T-helper 17 cell (primary cell): ENCODE results near the gene OR10G7. TPM values are rescaled to one million over a fixed set of nuclear protein-coding genes. Genes with fewer than 3 reads are reported as not detected.

Experiments used
- ATAC-seq: fragments of 150-1000 bp; cut with Tn5 transposase; 2 replicates; pipeline ENCODE4 v1.10.0; 2021; ENCODE audit warnings: mild to moderate bottlenecking, moderate library complexity
- DNase-seq, 3 donors: peaks; one replicate each; pipeline versions ENCODE4 v3.0.0 to v3.0.0-alpha.2; 2020 to 2021
- H3K9me3 ChIP-seq: one replicate; pipeline ENCODE4 v1.7.0; 2013; ENCODE audit warnings: low read length, mild to moderate bottlenecking; ENCODE audit not compliant: control insufficient read depth, poor library complexity, severe bottlenecking
- H3K27ac Mint-ChIP-seq: one replicate; pipeline ENCODE4 v1.8.0; 2022; ENCODE audit warnings: mild to moderate bottlenecking, moderate library complexity, mixed read lengths
- H3K27me3 Mint-ChIP-seq: one replicate; pipeline ENCODE4 v1.8.0; 2022; ENCODE audit warnings: mixed read lengths
- H3K36me3 Mint-ChIP-seq: one replicate; pipeline ENCODE4 v1.8.0; 2022; ENCODE audit warnings: low read depth, mixed read lengths
- H3K4me1 Mint-ChIP-seq: one replicate; pipeline ENCODE4 v1.8.0; 2022; ENCODE audit warnings: mild to moderate bottlenecking, mixed read lengths
- H3K4me3 Mint-ChIP-seq: one replicate; pipeline ENCODE4 v1.8.0; 2022; ENCODE audit warnings: mild to moderate bottlenecking, moderate library complexity, mixed read lengths
- total RNA-seq, 4 donors: library from RNA in 2 of 4; stranded (reverse) in 2 of 4; gene quantifications; one replicate each; pipeline ENCODE4 v1.2.3 and lab custom pipeline; 2022 to 2026

The OR10G7 gene
- total RNA-seq, 2 donors from 2014 or later, result not detected

- H3K36me3 Mint-ChIP-seq, result no peaks in the 10 kb centered on the region
- no peaks in the 10 kb centered on the region for H3K4me1 Mint-ChIP-seq
- no peak within 1 kb of the TSS for H3K27ac Mint-ChIP-seq
- no peak for DNase-seq
- no peaks in the 10 kb centered on the region for H3K9me3 ChIP-seq
- no peak within 1 kb of the TSS for H3K4me3 Mint-ChIP-seq
- H3K27me3 Mint-ChIP-seq, result peaks cover 5% of the 10 kb centered on the region
- no peak for ATAC-seq
These were observed 46.0 kb downstream of the OR10G7 start, which contains the start of gene OR10G6 for GRCh38 chr11:123995119-123995518. TSS of gene OR10G6 (minus strand) at chr11:123995161. CDS start at chr11:123995161, 0 bp downstream.

Other genes with a start within 250 kb of the OR10G7 start
- gene OR6M1, start 235.0 kb downstream of the OR10G7 start, total RNA-seq, result not detected
- gene TMEM225, start 155.7 kb downstream of the OR10G7 start, total RNA-seq, result not detected
- gene OR8D4, start 139.2 kb downstream of the OR10G7 start, total RNA-seq, result not detected
- not detected for gene OR4D5, start 101.7 kb downstream of the OR10G7 start, total RNA-seq
- not detected for gene OR6T1, start 97.5 kb downstream of the OR10G7 start, total RNA-seq
- gene OR10S1, start 63.5 kb downstream of the OR10G7 start, total RNA-seq, result not detected
- gene OR10G6, start 46.2 kb downstream of the OR10G7 start, total RNA-seq, result not detected
- gene OR10G4, start 28.3 kb downstream of the OR10G7 start, total RNA-seq, result not detected
- not detected for gene OR10G9, start 18.3 kb downstream of the OR10G7 start, total RNA-seq
- not detected for gene OR10G8, start 14.5 kb downstream of the OR10G7 start, total RNA-seq
- gene VWA5A, start 74.1 kb upstream of the OR10G7 start, total RNA-seq, result 1 to 10 TPM; 4.7 to 5.4 TPM
- gene OR10D3, start 142.0 kb upstream of the OR10G7 start, total RNA-seq, result not detected
- not detected for gene OR8G1, start 199.8 kb upstream of the OR10G7 start, total RNA-seq
- not detected for gene OR8G5, start 215.1 kb upstream of the OR10G7 start, total RNA-seq